Endothelial cell (in vitro differentiated cells): ENCODE data around the gene APCDD1L. TPM values are rescaled to one million over a fixed set of nuclear protein-coding genes. Genes with fewer than 3 reads are reported as not detected.

Source experiments
- DNase-seq: peaks from one replicate; pipeline ENCODE4 v3.0.0; 2021; ENCODE audit warnings: low spot score
- H3K27ac Mint-ChIP-seq: one replicate; pipeline ENCODE4 v1.8.0; 2021; ENCODE audit warnings: mixed read lengths, inconsistent platforms; ENCODE audit not compliant: unreplicated experiment
- H3K27me3 Mint-ChIP-seq: one replicate; pipeline ENCODE4 v1.8.0; 2021; ENCODE audit warnings: mild to moderate bottlenecking, moderate library complexity, mixed read lengths, inconsistent platforms; ENCODE audit not compliant: unreplicated experiment
- H3K36me3 Mint-ChIP-seq: one replicate; pipeline ENCODE4 v1.8.0; 2021; ENCODE audit warnings: mild to moderate bottlenecking, low read depth, mixed read lengths, inconsistent platforms; ENCODE audit not compliant: unreplicated experiment
- H3K4me1 Mint-ChIP-seq: one replicate; pipeline ENCODE4 v1.8.0; 2021; ENCODE audit warnings: mild to moderate bottlenecking, mixed read lengths, inconsistent platforms; ENCODE audit not compliant: unreplicated experiment
- H3K4me3 Mint-ChIP-seq: one replicate; pipeline ENCODE4 v1.8.0; 2021; ENCODE audit warnings: mild to moderate bottlenecking, mixed read lengths, inconsistent platforms; ENCODE audit not compliant: unreplicated experiment
- H3K9me3 Mint-ChIP-seq: one replicate; pipeline ENCODE4 v1.8.0; 2021; ENCODE audit warnings: mixed read lengths, inconsistent platforms; ENCODE audit not compliant: unreplicated experiment
- CTCF ChIP-seq: fragments of 200-600 bp; sonication (generic); IDR thresholded peaks from one replicate; pipeline ENCODE4 v1.5.0; 2021; ENCODE audit warnings: antibody characterized with exemption; ENCODE audit not compliant: unreplicated experiment
- total RNA-seq: library from RNA; stranded (reverse); fragmentation: NEBNext Ultra II Directional; extraction: Animal tissue kit (Norgen Biotek cat#: 25700); gene quantifications from one replicate; pipeline ENCODE4 v1.2.1, GENCODE V29; 2021; ENCODE audit not compliant: unreplicated experiment

Gene APCDD1L
- total RNA-seq, 1 donor from 2014 or later: not detected

DNA sequence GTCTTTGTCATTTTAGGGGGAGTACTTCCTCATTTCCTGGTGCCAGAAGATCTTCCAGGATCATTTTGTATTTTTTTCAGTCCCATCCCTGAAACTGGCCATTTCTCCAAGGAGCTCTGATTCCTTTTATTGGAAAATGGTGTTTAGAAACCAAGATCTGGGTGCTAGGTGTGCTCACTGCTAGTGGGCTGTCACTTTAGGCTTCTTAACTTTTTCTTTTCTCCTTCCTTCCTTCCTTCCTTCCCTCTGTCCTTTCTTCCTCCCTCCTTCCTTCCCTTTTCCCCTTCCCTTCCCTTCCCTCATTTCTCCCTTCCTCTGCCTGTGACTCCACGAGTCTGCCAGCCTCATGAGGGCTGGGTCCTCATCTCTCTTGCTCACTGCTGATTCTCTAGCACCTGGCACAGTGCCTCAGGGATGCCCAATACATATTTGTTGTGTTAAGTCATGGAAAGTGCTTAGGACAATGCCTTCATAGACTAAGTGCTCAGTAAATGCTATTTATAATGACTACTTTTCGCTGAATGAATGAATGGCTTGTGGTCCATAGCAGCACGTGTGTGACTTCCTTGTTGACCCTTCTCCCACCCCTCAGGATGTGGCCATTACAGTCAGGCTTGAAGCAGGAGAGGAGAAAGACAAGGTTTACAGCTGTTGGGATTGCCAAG lies 36.9 kb downstream of the APCDD1L start:
- no peaks in the 10 kb centered on the region for H3K9me3 Mint-ChIP-seq
- peaks cover 5% of the 10 kb centered on the region for H3K36me3 Mint-ChIP-seq
- no peak for TF ChIP-seq CTCF
- H3K4me1 Mint-ChIP-seq: peaks cover 3% of the 10 kb centered on the region
- no peak overlapping the region for H3K27ac Mint-ChIP-seq
- DNase-seq: no peak
- no peak overlapping the region for H3K4me3 Mint-ChIP-seq
- no peaks in the 10 kb centered on the region for H3K27me3 Mint-ChIP-seq

GRCh38 chr20:58475466-58475865 lies 39.7 kb downstream of the APCDD1L start:
- TF ChIP-seq CTCF: no peak
- Mint-ChIP-seq H3K4me1 (no peaks in the 10 kb centered on the region), H3K9me3 (no peaks in the 10 kb centered on the region), H3K27ac (no peak overlapping the region), H3K4me3 (no peak overlapping the region), H3K36me3 (peaks cover 5% of the 10 kb centered on the region), H3K27me3 (no peaks in the 10 kb centered on the region)
- no peak for DNase-seq

DNA sequence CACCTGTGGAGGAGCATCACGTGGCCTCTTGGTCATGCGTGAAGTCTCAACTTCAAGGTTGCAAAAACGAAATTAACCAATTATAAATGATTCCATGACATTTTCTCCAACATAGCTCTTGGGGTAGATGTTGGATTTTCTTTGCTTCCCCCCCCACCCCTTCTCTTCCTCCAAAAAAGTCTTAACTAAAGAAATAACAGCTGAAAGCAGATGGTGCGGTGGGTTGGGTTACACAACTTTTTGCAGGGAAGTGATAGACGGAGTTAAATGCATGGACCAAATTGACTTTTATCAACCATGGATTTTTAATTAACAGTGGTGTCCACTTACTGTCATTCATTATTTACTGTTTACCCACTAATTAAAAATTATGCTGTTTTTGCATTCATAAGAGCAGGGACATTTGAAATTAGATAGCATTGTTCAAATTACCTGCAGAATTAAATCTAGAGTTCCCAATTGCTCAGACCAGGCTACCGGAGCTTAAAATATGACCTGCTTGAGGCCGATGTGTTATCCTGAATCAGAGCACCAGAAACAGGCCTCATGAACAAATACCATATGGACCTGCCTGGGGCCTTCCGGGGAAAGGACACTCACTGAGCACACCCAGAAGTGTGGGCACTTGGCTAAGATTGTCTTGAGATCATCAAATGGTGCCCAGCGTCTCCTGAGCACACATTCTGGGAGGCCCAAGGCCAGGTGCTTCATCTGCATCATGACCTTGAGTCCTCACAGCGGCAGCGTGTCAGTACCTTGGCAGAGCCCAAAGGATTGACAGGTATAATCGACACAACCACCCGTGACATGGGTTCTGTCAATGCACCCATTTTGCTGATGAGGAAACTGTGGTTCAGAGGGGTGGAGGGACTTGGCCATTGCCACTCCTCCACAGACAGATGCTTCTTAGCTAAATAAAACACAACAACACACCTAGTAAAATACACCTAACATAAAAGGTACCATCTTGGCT lies 41.5 kb downstream of the APCDD1L start:
- DNase-seq: no peak
- Mint-ChIP-seq H3K27ac (no peak overlapping the region), H3K4me3 (no peak overlapping the region), H3K4me1 (no peaks in the 10 kb centered on the region), H3K36me3 (peaks cover 5% of the 10 kb centered on the region), H3K9me3 (no peaks in the 10 kb centered on the region), H3K27me3 (no peaks in the 10 kb centered on the region)
- no peak for TF ChIP-seq CTCF

DNA sequence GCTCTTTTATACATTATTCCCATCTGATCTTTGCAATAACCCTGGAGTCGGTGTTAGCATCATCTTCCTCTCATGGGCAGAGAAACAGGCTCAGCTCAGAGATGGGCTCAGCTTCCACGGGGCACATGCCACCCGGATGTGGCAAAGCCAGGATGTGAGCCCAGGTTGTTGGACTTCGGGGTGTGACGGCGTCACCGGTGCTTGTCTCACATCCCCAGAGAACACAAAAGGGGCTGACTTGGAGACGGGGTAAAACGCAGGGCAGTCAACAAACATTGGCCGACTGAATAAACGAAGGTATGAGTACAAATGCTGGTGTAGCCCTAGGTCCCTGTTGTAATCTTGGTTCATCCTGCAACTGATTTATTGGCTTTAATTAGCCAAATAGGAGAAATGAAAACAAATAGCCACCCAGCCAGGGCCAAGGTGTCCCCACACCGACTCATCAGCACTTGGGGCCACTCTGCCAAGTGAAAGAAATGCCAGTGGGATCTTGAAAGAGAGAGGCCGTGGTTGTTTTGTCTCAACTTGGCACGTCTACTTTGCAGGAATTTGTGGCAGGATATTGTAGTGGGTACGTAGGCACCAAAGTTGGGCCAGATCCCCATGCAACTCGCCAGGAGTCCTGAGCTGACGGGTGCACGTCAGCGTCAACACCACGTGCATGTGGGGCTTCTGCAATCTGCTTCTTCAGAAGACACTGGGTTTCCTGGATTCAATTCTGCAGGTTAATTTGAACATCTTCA lies 42.8 kb downstream of the APCDD1L start:
- no peak overlapping the region for H3K27ac Mint-ChIP-seq
- peaks cover 2% of the 10 kb centered on the region for H3K36me3 Mint-ChIP-seq
- no peaks in the 10 kb centered on the region for H3K27me3 Mint-ChIP-seq
- TF ChIP-seq CTCF: no peak
- DNase-seq: no peak
- no peak overlapping the region for H3K4me3 Mint-ChIP-seq
- no peaks in the 10 kb centered on the region for H3K4me1 Mint-ChIP-seq
- no peaks in the 10 kb centered on the region for H3K9me3 Mint-ChIP-seq
